ENCODE measurements around the gene JSRP1. TPM values are rescaled to one million over a fixed set of nuclear protein-coding genes. Genes with fewer than 3 reads are reported as not detected.

JSRP1 gene
- total and polyA plus RNA-seq, 2 donors (not counting 1 experiment from before 2014, with no cell fraction given): not detected

- Histone ChIP-seq H3K79me2 (ENCODE audit: control insufficient read depth, insufficient read depth, low read length) (no peaks in the 10 kb centered on the region), H3K4me1 (ENCODE audit: control insufficient read depth, extremely low read depth, insufficient read depth, low read length) (no peaks in the 10 kb centered on the region), H3K4me2 (ENCODE audit: extremely low read depth, insufficient read depth, low read length) (no peak overlapping the region), H3K9ac (ENCODE audit: insufficient read depth, low read length) (no peak overlapping the region), H3K36me3 (ENCODE audit: control insufficient read depth, insufficient read depth, low read length) (no peaks in the 10 kb centered on the region), H3K9me3 (ENCODE audit: control insufficient read depth, insufficient read depth, low read depth, low read length) (no peaks in the 10 kb centered on the region), H3K4me3 (replicated peaks in 1 of 4; ENCODE audit: control extremely low read depth in 1 of 4, insufficient read depth in 1 of 4, low read depth in 3 of 4, low read length in 4 of 4) (no peak overlapping the region), H2AFZ (ENCODE audit: low read length) (no peak overlapping the region), H4K20me1 (ENCODE audit: control insufficient read depth, extremely low read depth, insufficient read depth, low read length) (no peaks in the 10 kb centered on the region), H3K27ac (ENCODE audit: insufficient read depth, low read length) (no peak overlapping the region), H3K27me3 (ENCODE audit: control insufficient read depth, insufficient read depth, low read length) (peaks cover 36% of the 10 kb centered on the region)
- no peak for TF ChIP-seq CTCF (conservative IDR thresholded peaks at IDR 0.05 in 1 of 2, IDR thresholded peaks at IDR 0.05 in 1 of 2; ENCODE audit: low read depth in 1 of 2, low read length in 2 of 2)
- TF ChIP-seq EZH2 (IDR thresholded peaks at IDR 0.05; ENCODE audit: low read length, missing control alignments): no peak
- no peak for DNase-seq (ENCODE audit: low read depth in 2 of 2)
Measured at GRCh38 chr19:2287585-2288337, 31.5 kb upstream of the JSRP1 start.

- Histone ChIP-seq H3K4me1 (ENCODE audit: control insufficient read depth, extremely low read depth, insufficient read depth, low read length) (no peaks in the 10 kb centered on the region), H2AFZ (ENCODE audit: low read length) (no peak overlapping the region), H3K36me3 (ENCODE audit: control insufficient read depth, insufficient read depth, low read length) (no peaks in the 10 kb centered on the region), H3K9me3 (ENCODE audit: control insufficient read depth, insufficient read depth, low read depth, low read length) (no peaks in the 10 kb centered on the region), H3K79me2 (ENCODE audit: control insufficient read depth, insufficient read depth, low read length) (no peaks in the 10 kb centered on the region), H4K20me1 (ENCODE audit: control insufficient read depth, extremely low read depth, insufficient read depth, low read length) (no peaks in the 10 kb centered on the region), H3K4me2 (ENCODE audit: extremely low read depth, insufficient read depth, low read length) (no peak overlapping the region), H3K27me3 (ENCODE audit: control insufficient read depth, insufficient read depth, low read length) (peaks cover 32% of the 10 kb centered on the region), H3K9ac (ENCODE audit: insufficient read depth, low read length) (no peak overlapping the region), H3K4me3 (replicated peaks in 1 of 4; ENCODE audit: control extremely low read depth in 1 of 4, insufficient read depth in 1 of 4, low read depth in 3 of 4, low read length in 4 of 4) (no peak overlapping the region), H3K27ac (ENCODE audit: insufficient read depth, low read length) (no peak overlapping the region)
- DNase-seq (ENCODE audit: low read depth in 2 of 2): no peak
- TF ChIP-seq CTCF (conservative IDR thresholded peaks at IDR 0.05 in 1 of 2, IDR thresholded peaks at IDR 0.05 in 1 of 2; ENCODE audit: low read depth in 1 of 2, low read length in 2 of 2) (no peak), EZH2 (IDR thresholded peaks at IDR 0.05; ENCODE audit: low read length, missing control alignments) (no peak)
Measured at GRCh38 chr19:2286402-2287140, 30.4 kb upstream of the JSRP1 start.

GRCh38 chr19:2283835-2284507 is 27.8 kb upstream of the JSRP1 start:
- Histone ChIP-seq H3K36me3 (ENCODE audit: control insufficient read depth, insufficient read depth, low read length) (no peaks in the 10 kb centered on the region), H4K20me1 (ENCODE audit: control insufficient read depth, extremely low read depth, insufficient read depth, low read length) (no peaks in the 10 kb centered on the region), H3K27ac (ENCODE audit: insufficient read depth, low read length) (no peak overlapping the region), H3K4me3 (replicated peaks in 1 of 4; ENCODE audit: control extremely low read depth in 1 of 4, insufficient read depth in 1 of 4, low read depth in 3 of 4, low read length in 4 of 4) (no peak overlapping the region), H2AFZ (ENCODE audit: low read length) (no peak overlapping the region), H3K4me1 (ENCODE audit: control insufficient read depth, extremely low read depth, insufficient read depth, low read length) (no peaks in the 10 kb centered on the region), H3K9me3 (ENCODE audit: control insufficient read depth, insufficient read depth, low read depth, low read length) (no peaks in the 10 kb centered on the region), H3K4me2 (ENCODE audit: extremely low read depth, insufficient read depth, low read length) (no peak overlapping the region), H3K27me3 (ENCODE audit: control insufficient read depth, insufficient read depth, low read length) (peaks cover 7% of the 10 kb centered on the region), H3K9ac (ENCODE audit: insufficient read depth, low read length) (no peak overlapping the region), H3K79me2 (ENCODE audit: control insufficient read depth, insufficient read depth, low read length) (no peaks in the 10 kb centered on the region)
- TF ChIP-seq EZH2 (IDR thresholded peaks at IDR 0.05; ENCODE audit: low read length, missing control alignments) (no peak), CTCF (conservative IDR thresholded peaks at IDR 0.05 in 1 of 2, IDR thresholded peaks at IDR 0.05 in 1 of 2; ENCODE audit: low read depth in 1 of 2, low read length in 2 of 2) (no peak)
- DNase-seq (ENCODE audit: low read depth in 2 of 2): no peak

All from fibroblast of lung (primary cell).